GM12892 (cell line): ENCODE measurements around the gene RCOR1.
"Not testable (repeated sequence)": the region's sequence is repeated elsewhere in the genome, so short reads cannot be mapped to it uniquely, and the experiment has no call there.

ENCODE experiments used
- DNase-seq: peaks from one replicate; pipeline ENCODE4 v3.0.0; 2011; ENCODE audit not compliant: insufficient read length
- FAIRE-seq: peaks from 2 replicates; lab custom pipeline; 2011; peaks lifted over from hg19 to GRCh38; lab: Jason Lieb, UNC
- POLR2A ChIP-seq: IDR thresholded peaks from 2 replicates; pipeline ENCODE4 v1.6.1; 2011; ENCODE audit warnings: low read depth, low read length, control low read depth
- POLR2AphosphoS5 ChIP-seq: IDR thresholded peaks from 2 replicates; pipeline ENCODE4 v1.6.1; 2011; ENCODE audit warnings: low read depth, low read length, control low read depth
- TAF1 ChIP-seq: IDR thresholded peaks from 2 replicates; pipeline ENCODE4 v1.6.1; 2011; ENCODE audit warnings: low read depth, mild to moderate bottlenecking, control low read depth, low read length, borderline replicate concordance

The RCOR1 gene

GRCh38 chr14:102625564-102626296 lies 33.3 kb downstream of the RCOR1 start:
- TF ChIP-seq POLR2AphosphoS5 (no peak), POLR2A (no peak), TAF1 (no peak)
- DNase-seq (no peak), FAIRE-seq (no peak)

GRCh38 chr14:102626530-102626929 lies 34.1 kb downstream of the RCOR1 start:
- FAIRE-seq (no peak), DNase-seq (no peak)
- TF ChIP-seq POLR2A (no peak), POLR2AphosphoS5 (no peak), TAF1 (no peak)

DNA sequence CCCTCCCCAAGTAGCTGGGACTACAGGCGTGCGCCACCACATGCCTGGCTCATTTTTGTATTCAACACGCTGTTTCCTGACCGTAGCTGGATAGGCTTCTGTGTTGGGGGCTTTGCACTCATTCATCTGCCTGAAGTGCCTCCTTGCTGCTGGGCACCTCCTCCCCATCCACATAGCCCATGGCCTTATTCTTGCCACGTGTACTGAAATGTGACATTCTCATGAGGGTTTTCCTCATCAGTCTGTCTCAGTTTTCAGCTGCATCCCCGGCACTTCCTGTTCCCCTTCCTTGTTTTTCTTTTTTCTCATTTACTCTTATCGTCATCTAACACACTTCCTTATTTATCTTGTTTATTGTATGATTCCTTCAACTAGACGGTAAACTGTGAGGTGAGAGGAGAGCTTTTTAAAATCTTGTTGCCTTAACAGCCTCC lies 36.6 kb downstream of the RCOR1 start:
- DNase-seq = no peak
- TF ChIP-seq POLR2A = no peak
- TF ChIP-seq POLR2AphosphoS5 = no peak
- no peak for TF ChIP-seq TAF1
- FAIRE-seq = no peak

GRCh38 chr14:102629808-102630350 lies 37.4 kb downstream of the RCOR1 start:
- no peak for TF ChIP-seq POLR2A
- TF ChIP-seq TAF1 = no peak
- TF ChIP-seq POLR2AphosphoS5 = no peak
- DNase-seq = no peak
- no peak for FAIRE-seq

GRCh38 chr14:102630405-102630804 lies 38.0 kb downstream of the RCOR1 start:
- FAIRE-seq (no peak), DNase-seq (no peak)
- no peak for TF ChIP-seq POLR2A
- no peak for TF ChIP-seq POLR2AphosphoS5
- TF ChIP-seq TAF1 = no peak

DNA sequence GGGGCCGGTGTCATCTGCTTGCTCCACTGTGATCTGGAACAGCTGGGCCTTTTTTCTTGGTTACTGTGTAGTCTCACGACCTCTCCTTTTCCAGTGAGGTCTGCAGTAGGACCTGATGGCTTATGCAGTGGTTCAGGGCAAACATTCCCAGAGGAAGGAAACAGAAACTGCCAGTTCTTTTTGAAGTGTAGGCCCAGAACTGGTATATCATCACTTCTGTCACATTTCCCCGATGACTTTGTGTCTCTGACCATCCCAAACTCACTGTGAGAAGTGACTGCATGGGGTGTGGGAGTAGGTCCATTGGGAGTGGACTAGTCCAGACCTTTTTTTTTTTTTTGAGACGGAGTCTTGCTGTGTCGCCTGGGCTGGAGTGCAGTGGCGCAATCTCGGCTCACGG lies 38.4 kb downstream of the RCOR1 start:
- no peak for DNase-seq
- FAIRE-seq = no peak
- TF ChIP-seq POLR2AphosphoS5 = no peak

GRCh38 chr14:102633906-102634595 lies 41.6 kb downstream of the RCOR1 start:
- no peak for TF ChIP-seq TAF1
- no peak for FAIRE-seq
- DNase-seq = no peak

GRCh38 chr14:102639611-102640010 lies 47.2 kb downstream of the RCOR1 start:
- FAIRE-seq = not testable (repeated sequence)

GRCh38 chr14:102644523-102644922 lies 52.1 kb downstream of the RCOR1 start:
- DNase-seq (no peak), FAIRE-seq (no peak)
- no peak for TF ChIP-seq POLR2A
- TF ChIP-seq POLR2AphosphoS5 = no peak
- TF ChIP-seq TAF1 = no peak

More at GRCh38 chr14:102639611-102640010, 47.2 kb downstream of the RCOR1 start:
- DNase-seq = not testable (repeated sequence)

GRCh38 chr14:102645746-102646440 lies 53.4 kb downstream of the RCOR1 start:
- no peak for FAIRE-seq

DNA sequence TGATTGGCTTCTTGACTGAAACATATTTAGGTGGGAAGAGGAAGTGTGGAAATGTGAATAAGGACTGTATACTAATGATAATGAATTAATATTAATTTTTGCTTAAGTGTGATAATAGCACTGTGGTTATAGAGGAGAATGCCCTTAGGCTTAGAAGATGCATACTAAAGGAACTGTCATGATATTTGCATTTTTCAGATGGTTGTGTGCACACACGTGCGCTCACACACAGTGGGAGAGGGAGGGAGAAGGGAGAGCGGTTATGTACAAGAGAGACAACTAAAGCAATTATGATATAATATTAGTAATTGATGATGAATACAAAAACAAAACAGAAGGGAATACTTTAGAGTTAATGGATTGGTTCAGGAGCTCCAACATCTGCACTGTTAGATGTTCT lies 54.2 kb downstream of the RCOR1 start:
- TF ChIP-seq POLR2A (no peak), TAF1 (no peak), POLR2AphosphoS5 (no peak)
- no peak for DNase-seq
- no peak for FAIRE-seq

More at GRCh38 chr14:102645746-102646440, 53.4 kb downstream of the RCOR1 start:
- TF ChIP-seq POLR2A (no peak), TAF1 (no peak), POLR2AphosphoS5 (no peak)
- DNase-seq = no peak
